ENCODE results near the gene PAX3. TPM values are rescaled to one million over a fixed set of nuclear protein-coding genes. Genes with fewer than 3 reads are reported as not detected.

The PAX3 gene
- total and polyA plus RNA-seq, 11 donors = 0.42 TPM; not detected in 10

DNA sequence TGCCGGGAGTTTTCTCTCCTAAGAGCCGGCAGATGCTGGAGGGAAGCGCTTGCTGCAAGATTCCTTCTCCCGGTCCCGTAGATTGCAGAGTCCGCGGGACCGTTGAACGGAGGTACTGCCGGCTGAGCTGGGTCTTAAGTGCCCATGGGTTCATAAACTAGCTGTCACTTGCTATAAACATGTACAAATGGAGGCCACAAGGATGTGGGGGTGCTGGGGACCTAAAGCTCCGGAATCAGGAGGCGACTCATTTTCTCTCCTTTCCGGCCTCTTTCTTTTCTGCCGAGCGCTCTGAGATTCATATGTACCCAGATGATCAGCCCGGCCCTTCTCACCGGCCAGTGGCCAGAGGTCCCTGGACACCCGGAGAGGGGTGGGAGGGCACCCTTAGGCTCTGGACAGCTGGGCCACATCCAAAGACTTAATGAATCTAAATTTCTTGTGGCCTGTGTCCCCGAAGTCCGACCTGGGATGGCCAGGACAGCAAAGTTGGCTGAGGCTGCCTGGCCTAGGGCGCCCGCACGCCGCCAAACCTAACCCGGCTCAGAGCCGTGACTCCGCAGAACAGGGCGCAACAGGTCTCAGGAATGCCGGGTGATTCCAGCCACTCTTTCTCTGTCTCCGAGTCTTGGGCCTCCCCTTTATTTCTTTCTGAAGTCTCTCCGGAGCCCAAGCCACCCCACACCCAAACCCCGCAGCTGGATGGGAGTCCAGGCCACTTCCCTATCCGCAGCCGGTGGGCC is 2.4 kb upstream of the PAX3 start:
- Histone ChIP-seq H3K27me3 (peaks cover 88 to 100% (median 99%) of the 10 kb centered on the region in 9 donors), H3K36me3 (no peaks in the 10 kb centered on the region), H3K27ac (no peak overlapping the region), H3K9me3 (no peaks in the 10 kb centered on the region), H3K4me3 (no peak overlapping the region), H3K4me1 (peaks cover 0 to 78% (median 18%) of the 10 kb centered on the region in 12 donors)
- TF ChIP-seq POLR2A (IDR thresholded peaks at IDR 0.05) (no peak), CTCF (IDR thresholded peaks at IDR 0.05) (no peak)
- ATAC-seq = no peak
- whole genome bisulfite sequencing, 4 donors = 4 to 8% (median 7%) methylated on average over 30 to 34 of the region's 34 CpGs
- DNase-seq = no peak
- intact Hi-C loops (cut with DNase I) = loop anchor here in 4 of 10 donors (10.0 kb wide), 2 partner anchors 236 to 246 kb away; no protein-coding TSS in a partner anchor

DNA sequence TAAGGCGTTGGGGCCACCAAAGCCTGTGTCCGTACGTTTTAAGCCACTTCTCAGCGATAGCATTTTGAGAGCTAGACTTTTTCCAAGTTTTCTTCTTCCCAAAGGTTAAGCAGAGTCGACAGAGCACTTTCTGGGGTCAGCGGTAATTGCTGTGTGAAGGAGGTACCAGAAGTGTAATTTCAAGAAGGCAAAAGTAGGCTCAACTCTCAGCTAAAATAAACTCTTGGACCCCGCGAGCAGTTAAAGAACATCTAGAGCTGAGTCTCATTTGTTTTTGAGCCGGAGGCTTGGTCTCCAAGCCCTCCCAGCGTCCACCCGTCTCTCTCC is 1.9 kb upstream of the PAX3 start:
- peaks cover 0 to 78% (median 16%) of the 10 kb centered on the region in 12 donors for H3K4me1 ChIP-seq
- H3K4me3 ChIP-seq = no peak overlapping the region
- TF ChIP-seq POLR2A (IDR thresholded peaks at IDR 0.05) (no peak), CTCF (IDR thresholded peaks at IDR 0.05) (no peak)
- intact Hi-C loops (cut with DNase I) = loop anchor here in 4 of 10 donors (10.0 kb wide), 2 partner anchors 236 to 246 kb away; no protein-coding TSS in a partner anchor
- no peak overlapping the region for H3K27ac ChIP-seq
- no peak for ATAC-seq
- WGBS, 4 donors = 4 to 7% (median 6%) methylated on average over 10 to 11 of the region's 11 CpGs
- H3K36me3 ChIP-seq = no peaks in the 10 kb centered on the region
- no peaks in the 10 kb centered on the region for H3K9me3 ChIP-seq
- no peak for DNase-seq
- peaks cover 87 to 100% (median 99%) of the 10 kb centered on the region in 9 donors for H3K27me3 ChIP-seq

DNA sequence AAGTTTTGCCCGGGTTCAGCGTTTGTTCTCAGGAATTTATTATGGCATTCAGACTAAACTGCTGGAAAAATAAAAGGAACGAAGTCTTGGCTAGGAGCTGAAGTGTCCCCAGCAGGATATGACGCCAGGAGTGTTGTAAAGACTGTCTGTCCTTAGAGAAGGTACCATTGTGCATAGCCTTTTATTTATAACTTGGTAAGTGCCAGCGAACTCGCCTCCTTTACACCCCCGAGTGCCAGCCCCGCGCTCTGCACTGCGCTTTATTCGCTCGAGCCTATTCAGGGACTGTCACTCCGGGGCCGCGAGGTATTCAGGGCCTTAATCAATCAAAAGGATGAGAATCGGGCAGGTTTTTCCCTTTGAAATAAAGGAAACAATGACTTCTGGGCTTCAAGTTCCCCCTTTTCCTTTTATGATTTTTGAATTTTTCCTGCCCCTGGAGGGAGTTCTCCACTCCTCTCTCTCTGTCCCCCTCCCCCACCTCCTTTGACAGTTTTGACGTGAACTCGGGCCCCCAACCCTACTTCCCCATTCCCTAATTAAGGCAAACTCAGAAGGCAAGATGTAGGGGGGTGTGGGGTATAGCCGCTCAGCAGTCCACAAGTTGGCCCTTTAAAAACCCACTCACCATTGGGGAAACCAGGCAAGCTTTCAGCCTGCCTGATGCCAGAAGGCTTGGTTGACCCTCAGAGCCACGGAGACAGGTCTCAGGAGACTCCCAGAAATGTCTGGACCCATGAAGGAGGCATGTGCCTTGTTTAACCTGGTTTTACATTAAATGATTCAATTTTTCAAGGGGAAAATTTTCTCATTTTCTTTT is 1.3 kb upstream of the PAX3 start:
- H3K27me3 ChIP-seq = peaks cover 87 to 100% (median 99%) of the 10 kb centered on the region in 9 donors
- H3K4me1 ChIP-seq = peaks cover 0 to 79% (median 18%) of the 10 kb centered on the region in 12 donors
- 5 to 8% (median 6%) methylated on average over 20 of the region's 20 CpGs for WGBS, 4 donors
- no peak for DNase-seq
- no peaks in the 10 kb centered on the region for H3K9me3 ChIP-seq
- H3K4me3 ChIP-seq = no peak overlapping the region
- no peak for TF ChIP-seq CTCF (IDR thresholded peaks at IDR 0.05)
- no peak for TF ChIP-seq POLR2A (IDR thresholded peaks at IDR 0.05)
- no peak for ATAC-seq
- no peaks in the 10 kb centered on the region for H3K36me3 ChIP-seq
- intact Hi-C loops (cut with DNase I) = loop anchor here in 4 of 10 donors (10.0 kb wide), 2 partner anchors 235 to 245 kb away; no protein-coding TSS in a partner anchor
- H3K27ac ChIP-seq = no peak overlapping the region

GRCh38 chr2:222298001-222298310 is 842 bp downstream of the PAX3 start:
- intact Hi-C loops (cut with DNase I) = no loop called here
- 6 to 14% (median 10%) methylated on average over 14 to 16 of the region's 16 CpGs for WGBS, 4 donors
- Histone ChIP-seq H3K36me3 (no peaks in the 10 kb centered on the region), H3K27me3 (peaks cover 83 to 100% (median 99%) of the 10 kb centered on the region in 9 donors), H3K27ac (no peak overlapping the region), H3K4me1 (peaks cover 0 to 65% (median 15%) of the 10 kb centered on the region in 12 donors), H3K9me3 (no peaks in the 10 kb centered on the region), H3K4me3 (peak overlapping the region in 5 of 12 donors; percentile 18 to 33 (median 20))
- DNase-seq (no peak), ATAC-seq (no peak)
- TF ChIP-seq POLR2A (IDR thresholded peaks at IDR 0.05) (no peak), CTCF (IDR thresholded peaks at IDR 0.05) (no peak)

Data from heart left ventricle (tissue), 16 donors.